Adrenal gland (tissue), 5 donors: ENCODE data around the gene SYT7.

Experiments
- POLR2A ChIP-seq, 2 donors: fragments of 450-650 bp; IDR thresholded peaks; one replicate each; pipeline ENCODE4 v1.6.1; 2017; ENCODE audit warnings: antibody characterized with exemption in 2 of 2, mild to moderate bottlenecking in 2 of 2, moderate library complexity in 1 of 2
- TF ChIP-seq, protein P1 (sequence below), 6 experiments: fragments of 450-650 bp in 4 of 6; fragments of 200-600 bp in 2 of 6; sonication (generic) in 1 of 6; IDR thresholded peaks; 1 replicate in 5 of 6; 2 replicates in 1 of 6; pipeline versions ENCODE4 v1.5.1 to v1.8.0; 2016 to 2021; ENCODE audit warnings: antibody characterized with exemption in 6 of 6, mild to moderate bottlenecking in 2 of 6, moderate library complexity in 1 of 6
- donor health status: DM: no; HTN: no; CAD: no.

DNA sequence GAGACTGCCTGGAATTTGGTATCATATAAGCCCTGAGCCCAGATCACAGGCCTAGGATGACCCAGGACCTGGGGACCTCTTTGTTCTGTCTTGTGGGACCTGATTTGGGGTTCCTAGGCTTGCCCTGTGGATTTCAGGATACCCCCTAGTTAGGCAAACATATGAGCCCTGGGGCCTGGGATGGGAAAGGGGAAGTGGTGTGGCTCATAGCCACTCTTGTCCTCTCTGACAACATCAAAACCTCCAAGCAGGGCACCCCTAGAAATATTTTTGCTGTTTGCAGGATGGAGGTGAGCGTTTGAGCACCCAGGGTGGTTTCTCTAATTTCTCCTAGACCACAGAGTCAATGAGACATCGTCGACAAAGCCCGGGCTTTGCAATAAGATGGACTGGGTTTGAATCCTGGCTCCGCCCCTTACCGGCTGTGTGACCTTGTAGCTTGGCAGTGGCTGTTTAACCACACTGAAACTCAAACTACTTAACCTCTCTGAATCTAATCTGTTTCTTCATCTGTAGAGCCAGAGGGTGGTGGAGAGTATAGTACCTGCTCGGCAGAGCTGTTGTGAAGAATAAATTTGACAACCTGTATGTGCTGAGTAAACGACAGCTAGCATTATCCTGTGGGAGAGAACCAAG, 77.6 kb downstream of the SYT7 start:
- TF ChIP-seq, protein P1, sequence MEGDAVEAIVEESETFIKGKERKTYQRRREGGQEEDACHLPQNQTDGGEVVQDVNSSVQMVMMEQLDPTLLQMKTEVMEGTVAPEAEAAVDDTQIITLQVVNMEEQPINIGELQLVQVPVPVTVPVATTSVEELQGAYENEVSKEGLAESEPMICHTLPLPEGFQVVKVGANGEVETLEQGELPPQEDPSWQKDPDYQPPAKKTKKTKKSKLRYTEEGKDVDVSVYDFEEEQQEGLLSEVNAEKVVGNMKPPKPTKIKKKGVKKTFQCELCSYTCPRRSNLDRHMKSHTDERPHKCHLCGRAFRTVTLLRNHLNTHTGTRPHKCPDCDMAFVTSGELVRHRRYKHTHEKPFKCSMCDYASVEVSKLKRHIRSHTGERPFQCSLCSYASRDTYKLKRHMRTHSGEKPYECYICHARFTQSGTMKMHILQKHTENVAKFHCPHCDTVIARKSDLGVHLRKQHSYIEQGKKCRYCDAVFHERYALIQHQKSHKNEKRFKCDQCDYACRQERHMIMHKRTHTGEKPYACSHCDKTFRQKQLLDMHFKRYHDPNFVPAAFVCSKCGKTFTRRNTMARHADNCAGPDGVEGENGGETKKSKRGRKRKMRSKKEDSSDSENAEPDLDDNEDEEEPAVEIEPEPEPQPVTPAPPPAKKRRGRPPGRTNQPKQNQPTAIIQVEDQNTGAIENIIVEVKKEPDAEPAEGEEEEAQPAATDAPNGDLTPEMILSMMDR (IDR thresholded peaks at IDR 0.05): no peak
- TF ChIP-seq POLR2A (IDR thresholded peaks at IDR 0.05): no peak
